HCT116 (cell line): ENCODE measurements around the gene FSHB. TPM values are rescaled to one million over a fixed set of nuclear protein-coding genes. Genes with fewer than 3 reads are reported as not detected.

ENCODE experiments used
- ATAC-seq: fragments of 200-7000 bp; cut with Tn5 transposase; 2 replicates; pipeline ENCODE4 v1.9.1; 2020; ENCODE audit warnings: mild to moderate bottlenecking, moderate library complexity
- BruUV-seq: library from RNA; stranded (reverse); fragments of 400-500 nt; replicated peaks from 2 replicates; lab custom pipeline; 2021; lab: Mats Ljungman, UMichigan
- CTCF ChIA-PET: fragments of 300-600 bp; sonication (Branson Sonifier 250); formaldehyde crosslinking; loops from one replicate; lab custom pipeline; 2021; ENCODE audit warnings: antibody characterized with exemption; lab: Charles Lee
- POLR2A ChIA-PET: fragments of 300-600, 350-600 bp; sonication (Branson Sonifier 250); formaldehyde crosslinking; loops from one replicate; lab custom pipeline; 2021; ENCODE audit warnings: antibody characterized with exemption; lab: Charles Lee
- RAD21 ChIA-PET, 2 experiments: fragments of 300-600 bp; sonication (Branson Sonifier 250); formaldehyde crosslinking; loops; one replicate each; lab custom pipeline; 2023; ENCODE audit warnings: low total read pairs in 2 of 2; ENCODE audit not compliant: uncharacterized antibody in 2 of 2, unreplicated experiment in 2 of 2, low non-redundant PET in 1 of 2; lab: Charles Lee
- DNase-seq: peaks from one replicate; pipeline ENCODE4 v3.0.0-alpha.2; 2010; ENCODE audit warnings: low read depth, low spot score
- H2AFZ ChIP-seq: fragments of 200-600 bp; shearing (Covaris generic), sonication (generic); 2 replicates; pipeline ENCODE4 v1.6.1; 2017; ENCODE audit warnings: low read depth, mixed run types, mixed read lengths, antibody characterized with exemption, low read length; ENCODE audit not compliant: poor library complexity, severe bottlenecking
- H3K27ac ChIP-seq: 2 replicates; pipeline ENCODE4 v1.5.1; 2012; ENCODE audit warnings: low read depth, low read length
- H3K27me3 ChIP-seq: fragments of 200-600 bp; sonication (generic); 2 replicates; pipeline ENCODE4 v1.6.1; 2016; ENCODE audit warnings: mixed run types, low read length, mixed read lengths; ENCODE audit not compliant: insufficient read depth
- H3K36me3 ChIP-seq, 2 experiments: fragments of 200-500 bp in 1 of 2; fragments of 200-600 bp in 1 of 2; sonication (Bioruptor generic) in 1 of 2; sonication (generic) in 1 of 2; 2 replicates each; pipeline versions ENCODE4 v1.5.1 to v1.6.1; 2014 to 2016; ENCODE audit warnings: low read length in 2 of 2, inconsistent platforms in 1 of 2, mixed read lengths in 1 of 2, mixed run types in 1 of 2; ENCODE audit not compliant: insufficient read depth in 2 of 2, control insufficient read depth in 1 of 2
- H3K4me1 ChIP-seq, 2 experiments: fragments of 200-600 bp in 1 of 2; sonication (generic) in 1 of 2; 2 replicates each; pipeline versions ENCODE4 v1.5.1 to v1.6.1; 2012 to 2017; ENCODE audit warnings: low read length in 2 of 2, inconsistent platforms in 1 of 2, mild to moderate bottlenecking in 1 of 2, mixed read lengths in 1 of 2, mixed run types in 1 of 2, moderate library complexity in 1 of 2; ENCODE audit not compliant: insufficient read depth in 2 of 2, control insufficient read depth in 1 of 2
- H3K4me2 ChIP-seq: fragments of 200-600 bp; sonication (generic); 2 replicates; pipeline ENCODE4 v1.6.1; 2017; ENCODE audit warnings: mixed run types, low read length, mixed read lengths
- H3K4me3 ChIP-seq, 2 experiments: fragments of 200-600 bp in 1 of 2; sonication (generic) in 1 of 2; replicated peaks in 1 of 2; 2 replicates each; pipeline ENCODE4 v1.5.1; 2011 to 2016; ENCODE audit warnings: low read length in 2 of 2, control low read depth in 1 of 2, low read depth in 1 of 2, mild to moderate bottlenecking in 1 of 2, mixed read lengths in 1 of 2, mixed run types in 1 of 2
- H3K79me2 ChIP-seq: fragments of 200-600 bp; sonication (generic); 2 replicates; pipeline ENCODE4 v1.6.1; 2017; ENCODE audit warnings: mild to moderate bottlenecking, mixed run types, low read length, moderate library complexity, mixed read lengths; ENCODE audit not compliant: insufficient read depth
- H3K9ac ChIP-seq: fragments of 200-600 bp; sonication (generic); 2 replicates; pipeline ENCODE4 v1.6.1; 2016; ENCODE audit warnings: low read length, mixed read lengths
- H3K9me2 ChIP-seq: fragments of 200-600 bp; sonication (generic), shearing (Covaris generic); 2 replicates; pipeline ENCODE4 v1.6.1; 2017; ENCODE audit warnings: mixed run types, mild to moderate bottlenecking, moderate library complexity; ENCODE audit not compliant: insufficient read depth
- H3K9me3 ChIP-seq, 2 experiments: fragments of 200-500 bp in 1 of 2; fragments of 200-600 bp in 1 of 2; sonication (Bioruptor generic) in 1 of 2; sonication (generic) in 1 of 2; 2 replicates each; pipeline ENCODE4 v1.6.1; 2014 to 2017; ENCODE audit warnings: low read length in 2 of 2, mixed read lengths in 2 of 2, inconsistent platforms in 1 of 2, low read depth in 1 of 2, mild to moderate bottlenecking in 1 of 2, mixed run types in 1 of 2, moderate library complexity in 1 of 2; ENCODE audit not compliant: control insufficient read depth in 1 of 2, insufficient read depth in 1 of 2
- H4K20me1 ChIP-seq: fragments of 200-600 bp; sonication (generic), shearing (Covaris generic); 2 replicates; pipeline ENCODE4 v1.6.1; 2017; ENCODE audit warnings: mixed run types, mild to moderate bottlenecking, moderate library complexity; ENCODE audit not compliant: insufficient read depth
- CEBPB ChIP-seq: IDR thresholded peaks from 2 replicates; pipeline ENCODE4 v1.6.1; 2012; ENCODE audit warnings: low read depth
- EZH2 ChIP-seq: fragments of 200-600 bp; sonication (generic); IDR thresholded peaks from 2 replicates; pipeline ENCODE4 v1.6.1; 2017; ENCODE audit warnings: antibody characterized with exemption, mixed run types
- EZH2phosphoT487 ChIP-seq: fragments of 200-600 bp; IDR thresholded peaks from 2 replicates; pipeline ENCODE4 v1.6.1; 2018; ENCODE audit warnings: antibody characterized with exemption, borderline replicate concordance
- JUND ChIP-seq: IDR thresholded peaks from 2 replicates; pipeline ENCODE4 v1.6.1; 2012
- MAX ChIP-seq: IDR thresholded peaks from 2 replicates; pipeline ENCODE4 v1.6.1; 2012
- POLR2AphosphoS5 ChIP-seq: IDR thresholded peaks from 2 replicates; pipeline ENCODE4 v1.6.1; 2011; ENCODE audit warnings: mild to moderate bottlenecking, low read depth, low read length, moderate library complexity
- REST ChIP-seq: IDR thresholded peaks from 2 replicates; pipeline ENCODE4 v1.6.1; 2012; ENCODE audit warnings: low read depth
- YY1 ChIP-seq: IDR thresholded peaks from 2 replicates; pipeline ENCODE4 v1.6.1; 2011; ENCODE audit warnings: low read length, low read depth, moderate library complexity, mild to moderate bottlenecking; ENCODE audit not compliant: insufficient replicate concordance; ENCODE audit errors: extremely low read depth
- ZFX ChIP-seq: fragments of 450-650 bp; IDR thresholded peaks from 2 replicates; pipeline ENCODE4 v1.6.1; 2017
- intact Hi-C: fragments of 100-400 bp; cut with micrococcal nuclease; formaldehyde crosslinking; loops from 2 replicates; pipeline ENCODE4 v1.10.0; 2022
- total RNA-seq: library from RNA; stranded (reverse); gene quantifications from one replicate; pipeline ENCODE4 v1.2.1, GENCODE V29; 2021; ENCODE audit not compliant: unreplicated experiment
- TF ChIP-seq, protein P1 (sequence below): IDR thresholded peaks from 2 replicates; pipeline ENCODE4 v1.6.1; 2011; ENCODE audit warnings: mild to moderate bottlenecking, low read length, moderate library complexity; ENCODE audit not compliant: insufficient replicate concordance; ENCODE audit errors: extremely low read depth

Gene FSHB
- total RNA-seq, 1 experiment from 2014 or later = not detected

DNA sequence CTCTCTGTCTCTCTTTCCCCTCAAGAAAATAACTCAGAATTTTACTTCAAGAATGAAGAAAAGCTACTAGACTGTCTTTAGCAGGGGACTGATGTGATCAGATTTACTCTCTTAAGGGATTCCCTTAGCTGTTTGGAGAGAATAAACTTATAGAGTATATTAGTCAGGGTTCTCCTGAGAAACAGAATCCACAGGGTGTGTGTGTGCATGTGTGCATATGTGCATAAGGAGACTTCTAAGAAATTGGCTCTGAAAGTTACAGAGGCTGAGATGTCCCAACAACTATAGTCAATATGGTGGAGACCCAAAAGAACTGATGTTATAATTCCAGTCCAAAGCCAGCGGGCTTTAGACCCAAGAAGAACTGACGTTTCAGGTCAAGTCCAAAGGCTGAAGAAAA, 49.0 kb downstream of the FSHB start:
- DNase-seq = no peak
- no peaks in the 10 kb centered on the region for H3K9me3 ChIP-seq
- no peak overlapping the region for H2AFZ ChIP-seq
- no peak overlapping the region for H3K4me2 ChIP-seq
- POLR2A ChIA-PET = no interaction called here
- no peaks in the 10 kb centered on the region for H3K9me2 ChIP-seq
- no peaks in the 10 kb centered on the region for H3K4me1 ChIP-seq
- BruUV-seq = no TSS peak
- intact Hi-C loops = no loop called here
- peaks cover 32% of the 10 kb centered on the region for H3K27me3 ChIP-seq
- no peak overlapping the region for H3K27ac ChIP-seq
- no peak for ATAC-seq
- no peaks in the 10 kb centered on the region for H3K79me2 ChIP-seq
- H3K4me3 ChIP-seq = no peak overlapping the region
- no peaks in the 10 kb centered on the region for H3K36me3 ChIP-seq
- H4K20me1 ChIP-seq = no peaks in the 10 kb centered on the region
- H3K9ac ChIP-seq = no peak overlapping the region
- CTCF ChIA-PET = no interaction called here
- no peak for TF ChIP-seq CEBPB
- TF ChIP-seq, protein P1, sequence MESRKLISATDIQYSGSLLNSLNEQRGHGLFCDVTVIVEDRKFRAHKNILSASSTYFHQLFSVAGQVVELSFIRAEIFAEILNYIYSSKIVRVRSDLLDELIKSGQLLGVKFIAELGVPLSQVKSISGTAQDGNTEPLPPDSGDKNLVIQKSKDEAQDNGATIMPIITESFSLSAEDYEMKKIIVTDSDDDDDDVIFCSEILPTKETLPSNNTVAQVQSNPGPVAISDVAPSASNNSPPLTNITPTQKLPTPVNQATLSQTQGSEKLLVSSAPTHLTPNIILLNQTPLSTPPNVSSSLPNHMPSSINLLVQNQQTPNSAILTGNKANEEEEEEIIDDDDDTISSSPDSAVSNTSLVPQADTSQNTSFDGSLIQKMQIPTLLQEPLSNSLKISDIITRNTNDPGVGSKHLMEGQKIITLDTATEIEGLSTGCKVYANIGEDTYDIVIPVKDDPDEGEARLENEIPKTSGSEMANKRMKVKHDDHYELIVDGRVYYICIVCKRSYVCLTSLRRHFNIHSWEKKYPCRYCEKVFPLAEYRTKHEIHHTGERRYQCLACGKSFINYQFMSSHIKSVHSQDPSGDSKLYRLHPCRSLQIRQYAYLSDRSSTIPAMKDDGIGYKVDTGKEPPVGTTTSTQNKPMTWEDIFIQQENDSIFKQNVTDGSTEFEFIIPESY = no peak
- RAD21 ChIA-PET = no interaction called here

DNA sequence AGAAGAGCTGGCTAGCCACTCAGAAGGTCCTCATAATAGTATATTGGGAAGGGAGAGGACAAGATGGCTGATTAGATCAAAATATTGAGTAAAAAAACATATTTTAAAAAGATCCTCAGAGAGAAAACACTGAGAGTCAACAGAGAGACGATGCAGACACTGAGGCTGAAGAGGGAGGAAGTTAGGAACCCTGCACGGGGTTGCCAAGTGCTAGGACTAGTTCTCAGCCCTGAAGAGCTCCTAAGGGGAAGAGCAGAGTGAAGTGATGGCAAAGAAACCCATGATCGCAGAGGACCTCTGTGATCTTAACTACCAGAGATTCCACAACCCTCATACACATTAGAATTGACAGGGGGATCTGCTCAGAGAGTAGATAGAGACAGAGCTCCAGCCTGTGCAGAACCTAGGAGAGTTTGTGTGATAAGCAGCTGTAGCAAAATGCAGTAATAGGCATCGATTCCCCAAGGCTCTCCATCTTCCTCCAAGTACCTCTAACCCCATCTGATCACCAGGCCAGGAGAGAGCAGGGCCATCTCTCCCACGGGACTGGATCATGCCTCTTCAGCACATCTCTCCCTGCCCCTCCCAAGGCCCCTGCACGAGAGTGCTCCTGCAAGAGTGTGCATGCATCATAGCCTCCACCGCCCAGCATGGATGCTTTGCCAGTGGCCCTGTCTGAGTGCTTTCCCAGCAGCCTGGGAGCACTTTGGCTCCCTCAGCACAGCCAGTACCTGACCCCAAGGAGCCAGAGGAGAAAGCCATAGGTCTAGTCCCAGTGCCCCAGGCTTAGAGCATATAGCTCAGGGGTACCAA, 50.9 kb downstream of the FSHB start:
- DNase-seq (no peak), ATAC-seq (no peak)
- peaks cover 19% of the 10 kb centered on the region for H3K27me3 ChIP-seq
- H3K4me3 ChIP-seq = no peak overlapping the region
- no peaks in the 10 kb centered on the region for H3K9me3 ChIP-seq
- no peaks in the 10 kb centered on the region for H4K20me1 ChIP-seq
- ChIA-PET CTCF (no interaction called here), RAD21 (no interaction called here), POLR2A (no interaction called here)
- H3K4me2 ChIP-seq = no peak overlapping the region
- H3K9me2 ChIP-seq = no peaks in the 10 kb centered on the region
- H3K9ac ChIP-seq = no peak overlapping the region
- BruUV-seq = no TSS peak
- intact Hi-C loops = no loop called here
- H3K27ac ChIP-seq = no peak overlapping the region
- H3K4me1 ChIP-seq = no peaks in the 10 kb centered on the region
- H3K36me3 ChIP-seq = no peaks in the 10 kb centered on the region
- H2AFZ ChIP-seq = no peak overlapping the region
- H3K79me2 ChIP-seq = no peaks in the 10 kb centered on the region
- TF ChIP-seq ZFX (no peak), JUND (no peak), YY1 (no peak), EZH2 (no peak), MAX (no peak), EZH2phosphoT487 (no peak), REST (no peak), POLR2AphosphoS5 (no peak)
- TF ChIP-seq, protein P1 = no peak
